Progenitor cell of endocrine pancreas (in vitro differentiated cells): ENCODE measurements around the gene RCAN3. TPM values are rescaled to one million over a fixed set of nuclear protein-coding genes. Genes with fewer than 3 reads are reported as not detected.
"Not testable (repeated sequence)": the region's sequence is repeated elsewhere in the genome, so short reads cannot be mapped to it uniquely, and the experiment has no call there.

Source experiments
- DNase-seq: peaks from one replicate; pipeline ENCODE4 v3.0.0; 2021; ENCODE audit warnings: low spot score; ENCODE audit not compliant: unreplicated experiment
- H3K27ac Mint-ChIP-seq: 2 replicates; pipeline ENCODE4 v1.8.0; 2021; ENCODE audit warnings: mild to moderate bottlenecking, moderate library complexity, mixed read lengths
- H3K27me3 Mint-ChIP-seq: 2 replicates; pipeline ENCODE4 v1.8.0; 2021; ENCODE audit warnings: mixed read lengths
- H3K36me3 Mint-ChIP-seq: 2 replicates; pipeline ENCODE4 v1.8.0; 2022; ENCODE audit warnings: mixed read lengths; ENCODE audit not compliant: insufficient read depth
- H3K4me1 Mint-ChIP-seq: 2 replicates; pipeline ENCODE4 v1.8.0; 2021; ENCODE audit warnings: low read depth, mixed read lengths
- H3K4me3 Mint-ChIP-seq: 2 replicates; pipeline ENCODE4 v1.8.0; 2021; ENCODE audit warnings: low read depth, mild to moderate bottlenecking, moderate library complexity, mixed read lengths
- H3K9me3 Mint-ChIP-seq: 2 replicates; pipeline ENCODE4 v1.8.0; 2021; ENCODE audit warnings: low read depth, mixed read lengths
- total RNA-seq: library from RNA; stranded (reverse); gene quantifications from 2 replicates; pipeline ENCODE4 v1.2.1, GENCODE V29; 2021
- TF ChIP-seq, protein P1 (sequence below): fragments of 200-600 bp; sonication (generic); IDR thresholded peaks from one replicate; pipeline ENCODE4 v1.5.0; 2021; ENCODE audit warnings: antibody characterized with exemption, mild to moderate bottlenecking; ENCODE audit not compliant: unreplicated experiment

Gene RCAN3
- total RNA-seq, 1 donor from 2014 or later, result 31.0 TPM

DNA sequence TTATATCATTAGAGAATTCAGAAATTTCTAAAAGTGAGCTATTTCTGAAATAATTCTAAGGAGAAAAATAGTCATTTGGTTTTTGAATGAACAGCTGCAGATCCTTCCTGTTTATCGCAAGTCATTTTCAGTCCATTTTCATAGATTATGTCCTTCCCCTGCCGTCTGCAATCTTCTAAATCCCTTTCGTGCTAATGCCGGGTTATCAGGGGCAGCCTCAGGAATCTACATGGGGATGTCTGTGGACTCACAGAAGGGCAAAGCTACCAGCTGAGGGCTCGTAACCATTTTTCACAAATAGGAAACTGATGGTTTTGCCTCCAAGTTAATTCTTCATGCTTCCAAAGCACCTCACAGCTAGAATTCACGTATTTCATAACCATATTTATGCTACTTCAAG lies 23.0 kb downstream of the RCAN3 start:
- no peak overlapping the region for H3K27ac Mint-ChIP-seq
- H3K4me3 Mint-ChIP-seq, result no peak overlapping the region
- peaks cover 3% of the 10 kb centered on the region for H3K36me3 Mint-ChIP-seq
- no peaks in the 10 kb centered on the region for H3K9me3 Mint-ChIP-seq
- DNase-seq, result no peak
- no peaks in the 10 kb centered on the region for H3K4me1 Mint-ChIP-seq
- H3K27me3 Mint-ChIP-seq, result no peaks in the 10 kb centered on the region
- TF ChIP-seq, protein P1, sequence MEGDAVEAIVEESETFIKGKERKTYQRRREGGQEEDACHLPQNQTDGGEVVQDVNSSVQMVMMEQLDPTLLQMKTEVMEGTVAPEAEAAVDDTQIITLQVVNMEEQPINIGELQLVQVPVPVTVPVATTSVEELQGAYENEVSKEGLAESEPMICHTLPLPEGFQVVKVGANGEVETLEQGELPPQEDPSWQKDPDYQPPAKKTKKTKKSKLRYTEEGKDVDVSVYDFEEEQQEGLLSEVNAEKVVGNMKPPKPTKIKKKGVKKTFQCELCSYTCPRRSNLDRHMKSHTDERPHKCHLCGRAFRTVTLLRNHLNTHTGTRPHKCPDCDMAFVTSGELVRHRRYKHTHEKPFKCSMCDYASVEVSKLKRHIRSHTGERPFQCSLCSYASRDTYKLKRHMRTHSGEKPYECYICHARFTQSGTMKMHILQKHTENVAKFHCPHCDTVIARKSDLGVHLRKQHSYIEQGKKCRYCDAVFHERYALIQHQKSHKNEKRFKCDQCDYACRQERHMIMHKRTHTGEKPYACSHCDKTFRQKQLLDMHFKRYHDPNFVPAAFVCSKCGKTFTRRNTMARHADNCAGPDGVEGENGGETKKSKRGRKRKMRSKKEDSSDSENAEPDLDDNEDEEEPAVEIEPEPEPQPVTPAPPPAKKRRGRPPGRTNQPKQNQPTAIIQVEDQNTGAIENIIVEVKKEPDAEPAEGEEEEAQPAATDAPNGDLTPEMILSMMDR, result no peak

DNA sequence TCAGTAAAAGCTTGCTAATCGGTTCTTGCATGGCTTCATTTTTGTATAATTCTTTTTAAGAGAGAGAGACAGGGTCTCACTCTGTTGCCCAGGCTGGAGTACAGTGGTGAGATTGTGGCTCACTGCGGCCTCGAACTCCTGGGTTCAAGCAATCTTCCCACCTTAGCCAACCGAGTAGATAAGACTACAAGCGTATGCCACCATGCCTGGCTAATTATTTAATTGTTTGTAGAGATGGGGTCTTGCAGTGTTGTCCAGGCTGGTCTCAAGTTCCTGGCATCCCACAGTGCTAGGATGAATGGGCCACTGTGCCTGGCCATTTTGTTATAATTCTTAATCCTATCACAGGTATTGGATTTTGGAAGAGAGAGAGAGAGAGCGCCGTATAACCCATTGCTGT lies 23.4 kb downstream of the RCAN3 start:
- H3K27ac Mint-ChIP-seq, result no peak overlapping the region
- TF ChIP-seq, protein P1, result no peak
- no peak overlapping the region for H3K4me3 Mint-ChIP-seq
- peaks cover 3% of the 10 kb centered on the region for H3K36me3 Mint-ChIP-seq
- H3K4me1 Mint-ChIP-seq, result no peaks in the 10 kb centered on the region
- no peak for DNase-seq
- H3K27me3 Mint-ChIP-seq, result no peaks in the 10 kb centered on the region
- no peaks in the 10 kb centered on the region for H3K9me3 Mint-ChIP-seq

DNA sequence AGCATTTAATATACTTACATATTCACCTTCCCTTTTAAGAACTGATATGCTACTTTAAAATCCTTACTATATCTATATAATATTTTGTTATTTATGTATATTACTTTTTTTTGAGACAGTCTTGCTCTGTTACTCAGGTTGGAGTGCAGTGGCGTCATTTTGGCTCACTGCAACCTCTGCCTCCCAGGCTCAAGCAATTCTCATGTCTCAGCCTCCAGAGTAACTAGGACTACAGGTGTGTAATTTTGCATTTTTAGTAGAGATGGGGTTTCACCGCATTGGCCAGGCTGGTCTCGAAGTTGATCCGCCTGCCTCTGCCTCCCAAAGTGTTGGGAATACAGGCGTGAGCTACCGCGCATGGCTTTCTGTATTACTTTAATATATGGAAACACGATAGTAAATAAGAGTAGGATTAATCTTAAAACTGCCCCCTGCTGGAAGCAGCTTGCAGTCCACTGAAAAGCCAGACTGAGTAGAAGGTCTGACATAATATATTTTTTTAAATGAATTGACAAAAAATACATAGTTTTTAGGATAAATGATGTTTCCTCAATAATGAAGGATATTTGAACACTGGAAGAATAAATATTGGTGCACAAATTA lies 24.4 kb downstream of the RCAN3 start:
- no peak for DNase-seq
- Mint-ChIP-seq H3K9me3 (no peaks in the 10 kb centered on the region), H3K27ac (no peak overlapping the region), H3K4me1 (no peaks in the 10 kb centered on the region), H3K36me3 (peaks cover 3% of the 10 kb centered on the region), H3K4me3 (no peak overlapping the region), H3K27me3 (no peaks in the 10 kb centered on the region)
- TF ChIP-seq, protein P1, result peak; percentile 61

DNA sequence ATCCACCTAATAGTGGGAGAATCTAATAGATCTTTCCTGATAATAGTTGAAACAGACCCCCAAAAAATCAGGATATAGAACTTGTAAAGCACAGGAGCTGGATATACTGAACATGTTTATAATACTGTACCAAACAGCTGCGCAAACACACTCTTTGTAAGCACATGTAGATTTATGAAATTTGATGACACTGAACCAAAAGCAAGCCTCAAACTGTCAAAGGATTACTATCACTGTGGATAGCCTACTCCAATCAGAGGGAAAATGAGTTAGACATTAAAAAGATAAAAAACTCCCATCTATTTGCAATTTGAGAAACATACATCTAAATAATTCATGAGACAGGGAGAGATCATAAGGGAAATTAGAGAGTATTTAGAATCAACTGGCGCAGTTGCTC lies 26.1 kb downstream of the RCAN3 start:
- no peak overlapping the region for H3K27ac Mint-ChIP-seq
- TF ChIP-seq, protein P1, result no peak
- peaks cover 7% of the 10 kb centered on the region for H3K36me3 Mint-ChIP-seq
- no peak overlapping the region for H3K4me3 Mint-ChIP-seq
- no peaks in the 10 kb centered on the region for H3K4me1 Mint-ChIP-seq
- no peaks in the 10 kb centered on the region for H3K9me3 Mint-ChIP-seq
- H3K27me3 Mint-ChIP-seq, result no peaks in the 10 kb centered on the region
- no peak for DNase-seq

DNA sequence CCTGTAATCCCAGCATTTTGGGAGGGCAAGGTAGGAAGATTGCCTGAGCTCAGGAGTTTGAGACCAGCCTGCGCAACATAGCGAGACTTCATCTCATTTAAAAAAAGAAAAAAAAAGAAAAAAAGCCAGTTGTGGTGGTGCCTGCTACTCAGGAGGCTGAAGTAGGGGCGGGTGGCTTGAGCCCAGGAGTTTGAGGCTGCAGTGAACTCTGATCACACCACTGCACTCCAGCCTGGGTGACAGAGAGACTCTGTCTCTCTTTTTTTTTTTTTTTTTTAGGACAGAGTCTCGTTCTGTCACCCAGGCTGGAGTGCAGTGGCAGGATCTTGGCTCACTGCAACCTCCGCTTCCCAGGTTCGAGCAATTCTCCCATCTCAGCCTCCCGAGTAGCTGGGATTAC lies 26.7 kb downstream of the RCAN3 start:
- not testable (repeated sequence) for H3K27ac Mint-ChIP-seq, H3K4me1 Mint-ChIP-seq, H3K9me3 Mint-ChIP-seq, H3K36me3 Mint-ChIP-seq, H3K4me3 Mint-ChIP-seq, DNase-seq, H3K27me3 Mint-ChIP-seq

DNA sequence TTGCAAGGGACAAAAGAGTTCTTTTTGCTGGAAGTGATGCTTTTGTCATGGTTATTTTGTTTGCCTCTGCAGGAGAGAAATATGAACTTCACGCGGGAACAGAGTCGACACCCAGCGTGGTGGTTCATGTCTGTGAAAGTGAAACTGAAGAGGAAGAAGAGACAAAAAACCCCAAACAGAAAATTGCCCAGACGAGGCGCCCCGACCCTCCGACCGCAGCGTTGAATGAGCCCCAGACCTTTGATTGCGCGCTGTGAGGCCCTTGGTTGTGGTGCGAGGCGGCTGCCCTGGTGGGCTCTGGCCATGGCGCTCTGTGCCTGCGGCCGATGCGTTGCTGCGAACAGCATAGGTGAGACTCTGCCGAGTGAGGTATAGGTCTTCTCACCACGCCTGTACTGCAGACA lies 32.4 kb downstream of the RCAN3 start:
- H3K4me1 Mint-ChIP-seq, result peaks cover 2% of the 10 kb centered on the region
- no peaks in the 10 kb centered on the region for H3K27me3 Mint-ChIP-seq
- no peak for DNase-seq
- H3K9me3 Mint-ChIP-seq, result no peaks in the 10 kb centered on the region
- H3K4me3 Mint-ChIP-seq, result no peak overlapping the region
- peaks cover 15% of the 10 kb centered on the region for H3K36me3 Mint-ChIP-seq
- no peak overlapping the region for H3K27ac Mint-ChIP-seq
- TF ChIP-seq, protein P1, result no peak
